Chondrocyte (in vitro differentiated cells): Measurements from ENCODE around the gene JPH2. TPM values are rescaled to one million over a fixed set of nuclear protein-coding genes. Genes with fewer than 3 reads are reported as not detected.

Experiments used
- DNase-seq: peaks from one replicate; pipeline ENCODE4 v3.0.0; 2021; ENCODE audit warnings: mixed read lengths, low spot score
- H3K27ac Mint-ChIP-seq: one replicate; pipeline ENCODE4 v1.8.0; 2021; ENCODE audit warnings: mild to moderate bottlenecking, moderate library complexity, mixed read lengths; ENCODE audit not compliant: unreplicated experiment
- H3K27me3 Mint-ChIP-seq: 2 replicates; pipeline ENCODE4 v1.8.0; 2021; ENCODE audit warnings: low read depth, mixed read lengths
- H3K36me3 Mint-ChIP-seq: 2 replicates; pipeline ENCODE4 v1.8.0; 2021; ENCODE audit warnings: low read depth, mixed read lengths
- H3K4me1 Mint-ChIP-seq: 2 replicates; pipeline ENCODE4 v1.8.0; 2021; ENCODE audit warnings: low read depth, mild to moderate bottlenecking, mixed read lengths
- H3K4me3 Mint-ChIP-seq: one replicate; pipeline ENCODE4 v1.8.0; 2021; ENCODE audit warnings: mild to moderate bottlenecking, moderate library complexity, mixed read lengths; ENCODE audit not compliant: unreplicated experiment
- H3K9me3 Mint-ChIP-seq: 2 replicates; pipeline ENCODE4 v1.8.0; 2021; ENCODE audit warnings: low read depth, mixed read lengths
- total RNA-seq: library from RNA; stranded (reverse); gene quantifications from 3 replicates; pipeline ENCODE4 v1.2.1, GENCODE V29; 2021
- TF ChIP-seq, protein P1 (sequence below): fragments of 200-600 bp; sonication (generic); IDR thresholded peaks from 2 replicates; pipeline ENCODE4 v1.5.0; 2021; ENCODE audit warnings: antibody characterized with exemption, mild to moderate bottlenecking, moderate library complexity

The JPH2 gene
- total RNA-seq, 1 donor from 2014 or later = 75.9 TPM

DNA sequence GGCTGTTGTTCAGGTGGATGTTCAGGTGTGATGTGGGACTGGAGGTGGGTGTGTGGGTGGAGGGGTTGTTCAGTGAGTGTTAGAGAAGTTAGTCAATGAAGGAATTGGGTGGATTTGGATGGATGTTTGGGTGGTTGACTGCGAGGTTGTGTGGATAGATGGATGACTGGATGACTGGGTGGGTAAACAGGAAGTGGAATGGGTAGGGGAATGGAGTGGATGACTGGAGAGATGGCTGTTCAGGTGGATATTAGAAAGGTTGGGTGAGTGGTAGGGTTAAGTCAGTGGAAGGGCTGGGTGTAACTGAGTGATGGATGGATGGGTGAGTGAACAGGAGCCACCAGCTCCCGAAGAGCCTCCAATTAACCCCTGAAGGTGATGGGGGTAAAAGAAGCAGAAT is 27.9 kb downstream of the JPH2 start:
- Mint-ChIP-seq H3K9me3 (peaks cover 4% of the 10 kb centered on the region), H3K27me3 (no peaks in the 10 kb centered on the region), H3K27ac (peak overlapping the region; percentile 75), H3K4me1 (peaks cover 37% of the 10 kb centered on the region), H3K36me3 (peaks cover 40% of the 10 kb centered on the region), H3K4me3 (no peak overlapping the region)
- TF ChIP-seq, protein P1, sequence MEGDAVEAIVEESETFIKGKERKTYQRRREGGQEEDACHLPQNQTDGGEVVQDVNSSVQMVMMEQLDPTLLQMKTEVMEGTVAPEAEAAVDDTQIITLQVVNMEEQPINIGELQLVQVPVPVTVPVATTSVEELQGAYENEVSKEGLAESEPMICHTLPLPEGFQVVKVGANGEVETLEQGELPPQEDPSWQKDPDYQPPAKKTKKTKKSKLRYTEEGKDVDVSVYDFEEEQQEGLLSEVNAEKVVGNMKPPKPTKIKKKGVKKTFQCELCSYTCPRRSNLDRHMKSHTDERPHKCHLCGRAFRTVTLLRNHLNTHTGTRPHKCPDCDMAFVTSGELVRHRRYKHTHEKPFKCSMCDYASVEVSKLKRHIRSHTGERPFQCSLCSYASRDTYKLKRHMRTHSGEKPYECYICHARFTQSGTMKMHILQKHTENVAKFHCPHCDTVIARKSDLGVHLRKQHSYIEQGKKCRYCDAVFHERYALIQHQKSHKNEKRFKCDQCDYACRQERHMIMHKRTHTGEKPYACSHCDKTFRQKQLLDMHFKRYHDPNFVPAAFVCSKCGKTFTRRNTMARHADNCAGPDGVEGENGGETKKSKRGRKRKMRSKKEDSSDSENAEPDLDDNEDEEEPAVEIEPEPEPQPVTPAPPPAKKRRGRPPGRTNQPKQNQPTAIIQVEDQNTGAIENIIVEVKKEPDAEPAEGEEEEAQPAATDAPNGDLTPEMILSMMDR = no peak
- DNase-seq = no peak

DNA sequence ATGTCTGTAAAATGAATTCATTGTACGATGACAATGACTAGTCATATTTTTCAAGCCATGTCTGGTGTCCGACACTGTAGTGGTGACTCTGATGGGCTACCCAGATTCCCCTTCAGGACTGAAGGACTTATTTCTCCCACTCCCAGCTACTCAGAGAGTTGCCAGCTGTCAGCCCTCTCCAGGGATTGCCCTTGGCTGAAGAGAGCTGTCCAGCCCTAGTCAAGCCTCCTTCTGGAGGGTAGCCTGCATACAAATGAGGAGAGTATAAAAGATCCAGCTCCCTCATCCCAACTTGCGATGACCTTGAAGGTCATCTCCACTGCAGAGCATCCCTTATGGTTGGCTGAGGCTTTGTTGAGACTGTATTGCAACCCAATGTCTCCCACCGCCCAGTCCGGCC is 29.9 kb downstream of the JPH2 start:
- Mint-ChIP-seq H3K4me1 (peaks cover 49% of the 10 kb centered on the region), H3K36me3 (peaks cover 35% of the 10 kb centered on the region), H3K9me3 (no peaks in the 10 kb centered on the region), H3K27me3 (no peaks in the 10 kb centered on the region), H3K4me3 (no peak overlapping the region), H3K27ac (peak overlapping the region; percentile 46)
- DNase-seq = no peak
- TF ChIP-seq, protein P1 = no peak

DNA sequence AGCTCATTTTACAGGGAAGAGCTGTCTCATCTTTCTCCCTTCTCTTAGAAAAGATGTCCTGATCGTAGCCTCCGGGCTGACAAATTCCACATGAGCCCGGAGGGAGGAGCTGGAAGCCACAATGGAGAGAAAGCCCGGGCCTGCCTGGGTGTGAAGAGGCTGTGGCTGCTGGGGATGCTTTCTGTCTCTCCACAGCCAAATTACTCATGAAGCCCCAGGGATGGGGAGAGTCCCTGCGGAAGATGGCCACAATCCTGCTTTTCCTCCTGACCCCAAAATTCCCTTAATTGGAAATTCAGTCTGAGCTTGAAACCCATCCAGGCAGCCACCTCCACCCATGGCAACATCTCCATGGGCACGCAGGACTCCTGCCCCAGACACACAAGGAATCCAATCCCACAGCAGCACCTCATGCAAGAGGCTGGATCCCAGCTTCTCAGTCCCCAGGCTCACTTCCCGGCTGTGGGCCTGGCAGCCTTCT is 32.4 kb downstream of the JPH2 start:
- DNase-seq = no peak
- Mint-ChIP-seq H3K36me3 (peaks cover 37% of the 10 kb centered on the region), H3K27ac (peak overlapping the region; percentile 89), H3K9me3 (peaks cover 3% of the 10 kb centered on the region), H3K27me3 (no peaks in the 10 kb centered on the region), H3K4me3 (no peak overlapping the region), H3K4me1 (peaks cover 61% of the 10 kb centered on the region)
- TF ChIP-seq, protein P1 = peak; percentile 62

DNA sequence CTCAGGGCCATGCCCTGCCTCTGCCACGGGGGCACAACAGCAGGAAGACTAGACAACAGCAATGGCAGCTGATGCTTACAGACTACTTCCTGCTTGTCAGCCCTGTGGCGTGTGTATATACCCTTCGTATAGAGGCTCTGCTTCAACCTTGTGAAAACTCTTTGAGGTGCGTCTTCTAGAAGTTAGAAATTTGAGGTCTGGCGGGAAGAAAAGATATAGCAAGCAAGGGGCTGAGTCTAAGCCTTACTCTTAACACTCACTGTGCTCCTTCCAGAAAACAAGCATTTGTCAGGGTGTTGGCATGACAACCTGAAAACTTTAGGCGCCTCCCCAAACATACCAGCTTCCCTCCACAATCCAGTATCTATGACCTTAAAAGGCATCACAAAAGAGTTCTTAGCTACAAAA is 33.3 kb downstream of the JPH2 start:
- TF ChIP-seq, protein P1 = no peak
- Mint-ChIP-seq H3K27me3 (no peaks in the 10 kb centered on the region), H3K36me3 (peaks cover 36% of the 10 kb centered on the region), H3K4me3 (no peak overlapping the region), H3K9me3 (peaks cover 3% of the 10 kb centered on the region), H3K4me1 (peaks cover 55% of the 10 kb centered on the region), H3K27ac (peak overlapping the region; percentile 88)
- no peak for DNase-seq

DNA sequence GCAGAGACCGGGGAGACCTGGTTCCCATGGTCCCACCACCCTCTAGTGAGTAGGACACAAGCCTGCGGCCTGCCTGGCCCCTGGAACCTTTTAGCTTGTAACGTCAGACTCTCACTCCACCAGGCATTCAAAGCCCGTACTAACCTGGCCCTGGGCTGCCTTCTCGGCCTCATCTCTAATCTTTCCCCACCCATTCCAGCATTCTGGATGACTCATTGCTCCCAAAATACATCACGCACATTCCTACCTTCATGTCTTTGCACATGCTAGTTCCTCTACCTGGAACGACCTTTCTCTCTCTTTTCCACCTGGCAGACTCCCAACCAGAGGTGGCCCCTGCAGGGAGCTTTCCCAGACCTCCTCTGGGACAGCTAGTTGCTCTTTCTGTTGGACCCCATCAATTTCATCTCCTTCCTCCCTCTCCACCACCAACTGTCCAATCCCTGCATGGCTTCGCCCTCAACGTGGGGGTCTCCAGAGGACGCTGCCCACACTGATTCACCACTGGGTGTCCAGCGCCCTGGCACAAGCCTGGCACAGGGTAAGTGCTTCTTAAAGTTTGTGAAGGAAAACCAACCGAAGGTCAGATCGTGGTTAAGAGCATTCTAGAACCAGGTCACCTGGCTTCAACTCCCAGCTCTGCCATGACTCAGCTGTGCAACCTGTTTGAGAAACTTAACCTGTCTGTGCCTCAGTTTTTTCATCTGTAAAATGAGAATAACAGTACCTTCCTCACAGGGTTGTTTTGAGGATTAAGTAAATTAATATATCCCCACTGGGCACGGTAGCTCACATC is 35.2 kb downstream of the JPH2 start:
- peak overlapping the region; percentile 75 for H3K27ac Mint-ChIP-seq

More for the DNA sequence above, 35.2 kb downstream of the JPH2 start:
- Mint-ChIP-seq H3K4me3 (no peak overlapping the region), H3K27me3 (no peaks in the 10 kb centered on the region), H3K9me3 (peaks cover 3% of the 10 kb centered on the region), H3K4me1 (peaks cover 59% of the 10 kb centered on the region), H3K36me3 (peaks cover 26% of the 10 kb centered on the region)
- DNase-seq = no peak
- TF ChIP-seq, protein P1 = no peak
